Neural crest cell (in vitro differentiated cells): ENCODE measurements around the gene ZDHHC22. TPM values are rescaled to one million over a fixed set of nuclear protein-coding genes. Genes with fewer than 3 reads are reported as not detected.
A peak's percentile ranks its signal among the peaks of the same experiment; 100 is the strongest.

Source experiments
- DNase-seq: peaks from one replicate; pipeline ENCODE4 v3.0.0; 2021; ENCODE audit warnings: low read depth, mixed read lengths, low spot score
- H3K27ac Mint-ChIP-seq: one replicate; pipeline ENCODE4 v1.8.0; 2021; ENCODE audit warnings: mild to moderate bottlenecking, mixed read lengths; ENCODE audit not compliant: unreplicated experiment
- H3K27me3 Mint-ChIP-seq: 2 replicates; pipeline ENCODE4 v1.8.0; 2021; ENCODE audit warnings: low read depth, mild to moderate bottlenecking, mixed read lengths
- H3K36me3 Mint-ChIP-seq: 2 replicates; pipeline ENCODE4 v1.8.0; 2021; ENCODE audit warnings: low read depth, mild to moderate bottlenecking, mixed read lengths
- H3K4me1 Mint-ChIP-seq: 2 replicates; pipeline ENCODE4 v1.8.0; 2021; ENCODE audit warnings: mixed read lengths
- H3K4me3 Mint-ChIP-seq: one replicate; pipeline ENCODE4 v1.8.0; 2021; ENCODE audit warnings: mild to moderate bottlenecking, mixed read lengths
- H3K9me3 Mint-ChIP-seq: 2 replicates; pipeline ENCODE4 v1.8.0; 2021; ENCODE audit warnings: mixed read lengths
- total RNA-seq: library from RNA; stranded (reverse); gene quantifications from 2 replicates; pipeline ENCODE4 v1.2.1, GENCODE V29; 2021
- TF ChIP-seq, protein P1 (sequence below): fragments of 200-600 bp; sonication (generic); conservative IDR thresholded peaks from 2 replicates; pipeline ENCODE4 v1.5.0; 2021; ENCODE audit warnings: antibody characterized with exemption, mild to moderate bottlenecking

The ZDHHC22 gene
- total RNA-seq, 1 donor from 2014 or later = 5.6 TPM

DNA sequence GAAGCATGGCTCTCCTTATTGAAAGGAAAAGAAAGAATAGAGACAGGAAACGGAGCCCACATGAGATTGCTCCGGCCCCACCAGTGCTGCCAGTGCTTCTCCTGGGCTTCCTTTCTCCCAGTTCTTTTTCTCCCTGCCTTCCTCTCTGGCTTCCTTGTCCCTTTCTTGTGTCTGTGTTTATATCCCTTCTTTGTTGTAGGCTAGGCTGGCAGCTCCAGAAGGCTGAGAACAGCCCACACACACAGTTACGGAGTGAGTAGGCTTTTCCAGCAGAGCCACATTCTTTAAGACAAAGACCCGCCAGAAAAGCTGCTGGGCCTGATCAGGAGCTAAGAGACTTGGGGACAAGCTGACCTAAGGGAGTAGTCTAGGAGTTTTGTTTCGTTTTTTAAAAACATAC, 30.6 kb downstream of the ZDHHC22 start:
- no peaks in the 10 kb centered on the region for H3K27me3 Mint-ChIP-seq
- H3K27ac Mint-ChIP-seq = peak overlapping the region; percentile 100
- H3K36me3 Mint-ChIP-seq = peaks cover 35% of the 10 kb centered on the region
- H3K4me1 Mint-ChIP-seq = peaks cover 51% of the 10 kb centered on the region
- H3K4me3 Mint-ChIP-seq = peak overlapping the region; percentile 66
- H3K9me3 Mint-ChIP-seq = no peaks in the 10 kb centered on the region
- peak; percentile 36 for DNase-seq
- TF ChIP-seq, protein P1, sequence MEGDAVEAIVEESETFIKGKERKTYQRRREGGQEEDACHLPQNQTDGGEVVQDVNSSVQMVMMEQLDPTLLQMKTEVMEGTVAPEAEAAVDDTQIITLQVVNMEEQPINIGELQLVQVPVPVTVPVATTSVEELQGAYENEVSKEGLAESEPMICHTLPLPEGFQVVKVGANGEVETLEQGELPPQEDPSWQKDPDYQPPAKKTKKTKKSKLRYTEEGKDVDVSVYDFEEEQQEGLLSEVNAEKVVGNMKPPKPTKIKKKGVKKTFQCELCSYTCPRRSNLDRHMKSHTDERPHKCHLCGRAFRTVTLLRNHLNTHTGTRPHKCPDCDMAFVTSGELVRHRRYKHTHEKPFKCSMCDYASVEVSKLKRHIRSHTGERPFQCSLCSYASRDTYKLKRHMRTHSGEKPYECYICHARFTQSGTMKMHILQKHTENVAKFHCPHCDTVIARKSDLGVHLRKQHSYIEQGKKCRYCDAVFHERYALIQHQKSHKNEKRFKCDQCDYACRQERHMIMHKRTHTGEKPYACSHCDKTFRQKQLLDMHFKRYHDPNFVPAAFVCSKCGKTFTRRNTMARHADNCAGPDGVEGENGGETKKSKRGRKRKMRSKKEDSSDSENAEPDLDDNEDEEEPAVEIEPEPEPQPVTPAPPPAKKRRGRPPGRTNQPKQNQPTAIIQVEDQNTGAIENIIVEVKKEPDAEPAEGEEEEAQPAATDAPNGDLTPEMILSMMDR = no peak

DNA sequence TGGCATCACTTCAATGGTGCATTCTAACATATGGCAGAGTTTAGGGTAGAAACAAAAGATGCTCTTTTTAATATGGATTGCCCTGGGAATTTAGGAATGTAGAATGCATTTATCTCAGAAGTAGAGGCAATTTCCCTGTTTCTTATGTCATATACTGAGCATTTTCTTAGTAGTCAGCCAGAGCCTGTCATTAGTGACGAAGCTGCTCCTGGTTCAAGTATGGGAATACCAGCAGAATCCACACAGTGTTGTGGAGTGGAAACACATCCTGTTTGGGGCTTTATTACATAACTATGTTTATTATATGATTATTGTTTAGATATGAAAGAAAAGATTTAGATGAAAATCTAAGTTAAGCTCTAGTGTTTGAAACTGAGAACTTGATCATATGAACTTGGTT, 31.3 kb downstream of the ZDHHC22 start:
- H3K27ac Mint-ChIP-seq = peak overlapping the region; percentile 9
- no peaks in the 10 kb centered on the region for H3K9me3 Mint-ChIP-seq
- TF ChIP-seq, protein P1 = no peak
- H3K36me3 Mint-ChIP-seq = peaks cover 34% of the 10 kb centered on the region
- no peak overlapping the region for H3K4me3 Mint-ChIP-seq
- DNase-seq = no peak
- peaks cover 58% of the 10 kb centered on the region for H3K4me1 Mint-ChIP-seq
- H3K27me3 Mint-ChIP-seq = no peaks in the 10 kb centered on the region

DNA sequence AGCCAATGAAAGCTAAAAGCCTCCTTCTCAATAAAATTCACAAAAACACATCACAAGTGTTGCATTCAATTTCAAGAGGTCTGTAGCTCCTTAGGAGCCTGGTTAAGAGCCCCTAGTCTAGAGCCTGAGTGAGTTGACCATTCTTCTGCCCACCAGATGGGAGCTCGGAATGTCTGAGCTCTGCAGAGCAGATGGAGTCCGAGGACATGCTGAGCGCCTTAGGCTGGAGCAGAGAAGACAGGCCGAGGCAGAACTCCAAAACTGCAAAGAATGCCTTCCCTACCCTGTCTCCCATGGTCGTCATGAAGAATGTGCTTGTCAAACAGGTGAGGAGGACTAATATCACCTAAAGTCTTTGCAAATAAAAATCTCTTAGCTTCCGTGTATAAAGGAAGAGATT, 31.9 kb downstream of the ZDHHC22 start:
- no peak for DNase-seq
- TF ChIP-seq, protein P1 = no peak
- Mint-ChIP-seq H3K27me3 (no peaks in the 10 kb centered on the region), H3K9me3 (no peaks in the 10 kb centered on the region), H3K27ac (peak overlapping the region; percentile 9), H3K4me1 (peaks cover 64% of the 10 kb centered on the region), H3K4me3 (no peak overlapping the region), H3K36me3 (peaks cover 31% of the 10 kb centered on the region)

DNA sequence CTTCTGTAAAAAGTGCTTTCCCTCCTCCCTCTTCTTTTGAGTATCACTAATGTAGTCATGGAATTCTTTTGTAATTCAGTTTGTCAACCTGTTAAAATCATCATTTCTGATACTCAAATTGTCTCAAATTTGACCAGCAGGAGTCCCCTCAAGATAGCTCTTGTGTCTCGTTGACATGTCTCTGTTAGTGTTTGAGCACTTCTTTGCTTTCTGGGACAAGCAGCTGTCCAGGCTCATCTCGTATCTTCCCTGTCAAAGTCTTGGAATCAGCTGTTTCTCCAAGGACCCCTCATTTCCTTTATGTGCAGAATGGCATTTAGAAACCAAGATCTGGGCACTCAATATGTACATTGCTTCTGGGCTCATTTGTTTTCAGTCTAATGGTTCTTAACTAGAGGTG, 32.8 kb downstream of the ZDHHC22 start:
- Mint-ChIP-seq H3K27ac (no peak overlapping the region), H3K9me3 (no peaks in the 10 kb centered on the region), H3K4me1 (peaks cover 73% of the 10 kb centered on the region), H3K27me3 (no peaks in the 10 kb centered on the region), H3K4me3 (no peak overlapping the region), H3K36me3 (peaks cover 26% of the 10 kb centered on the region)
- TF ChIP-seq, protein P1 = peak; percentile 24
- DNase-seq = no peak

DNA sequence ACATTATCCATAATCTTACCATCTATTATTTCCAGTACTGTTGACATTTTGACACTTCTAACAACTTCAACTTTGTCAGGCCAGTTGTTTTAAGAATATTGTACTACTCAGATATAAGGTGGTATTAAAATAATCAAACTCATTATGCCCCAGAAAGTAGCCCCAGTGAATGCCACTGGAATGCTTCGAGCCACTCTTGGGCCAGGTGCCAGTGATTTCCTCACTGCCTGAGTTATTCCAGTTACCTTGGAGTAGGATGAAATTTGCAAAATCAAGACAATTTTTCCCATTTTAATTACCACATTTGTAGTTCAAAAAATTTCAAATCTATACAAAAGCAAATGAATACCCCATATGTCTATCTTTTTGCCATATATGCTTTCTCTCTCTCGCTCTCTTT, 34.4 kb downstream of the ZDHHC22 start:
- Mint-ChIP-seq H3K27me3 (no peaks in the 10 kb centered on the region), H3K9me3 (no peaks in the 10 kb centered on the region), H3K27ac (no peak overlapping the region), H3K36me3 (peaks cover 20% of the 10 kb centered on the region), H3K4me1 (peaks cover 89% of the 10 kb centered on the region), H3K4me3 (no peak overlapping the region)
- TF ChIP-seq, protein P1 = no peak
- no peak for DNase-seq

DNA sequence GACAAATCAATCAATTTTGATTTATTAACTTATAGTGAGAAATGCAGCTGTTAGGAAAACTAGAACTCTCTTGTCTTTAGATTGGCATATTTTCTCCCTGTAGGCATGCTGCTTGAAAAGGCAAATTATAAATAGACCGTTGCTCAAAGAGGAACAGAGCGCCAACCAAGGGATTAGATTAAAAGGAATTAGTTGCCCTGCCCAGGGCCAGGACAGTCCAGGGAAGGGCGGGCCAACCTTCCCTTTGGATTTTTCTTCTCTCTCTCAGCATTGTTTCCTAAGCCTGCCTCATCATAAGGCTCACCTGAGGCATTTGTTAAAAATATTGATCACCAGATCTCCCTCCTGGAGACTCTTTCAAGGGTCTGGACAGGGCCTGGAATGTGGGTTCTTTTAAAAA, 34.9 kb downstream of the ZDHHC22 start:
- H3K36me3 Mint-ChIP-seq = peaks cover 20% of the 10 kb centered on the region
- H3K4me1 Mint-ChIP-seq = peaks cover 91% of the 10 kb centered on the region
- no peak overlapping the region for H3K27ac Mint-ChIP-seq
- no peaks in the 10 kb centered on the region for H3K9me3 Mint-ChIP-seq
- TF ChIP-seq, protein P1 = no peak
- H3K4me3 Mint-ChIP-seq = no peak overlapping the region
- no peak for DNase-seq
- H3K27me3 Mint-ChIP-seq = no peaks in the 10 kb centered on the region
